Osteocyte (in vitro differentiated cells): ENCODE data around the gene TNIP1. TPM values are rescaled to one million over a fixed set of nuclear protein-coding genes. Genes with fewer than 3 reads are reported as not detected.
A peak's percentile ranks its signal among the peaks of the same experiment; 100 is the strongest.

Experiments used
- DNase-seq: peaks from one replicate; pipeline ENCODE4 v3.0.0; 2021; ENCODE audit warnings: mixed read lengths; ENCODE audit not compliant: unreplicated experiment; ENCODE audit errors: extremely low spot score
- H3K27ac Mint-ChIP-seq: one replicate; pipeline ENCODE4 v1.8.0; 2021; ENCODE audit warnings: mild to moderate bottlenecking, mixed read lengths; ENCODE audit not compliant: unreplicated experiment
- H3K27me3 Mint-ChIP-seq: one replicate; pipeline ENCODE4 v1.8.0; 2021; ENCODE audit warnings: mixed read lengths; ENCODE audit not compliant: unreplicated experiment
- H3K36me3 Mint-ChIP-seq: one replicate; pipeline ENCODE4 v1.8.0; 2021; ENCODE audit warnings: mixed read lengths; ENCODE audit not compliant: unreplicated experiment
- H3K4me1 Mint-ChIP-seq: one replicate; pipeline ENCODE4 v1.8.0; 2021; ENCODE audit warnings: mixed read lengths; ENCODE audit not compliant: unreplicated experiment
- H3K4me3 Mint-ChIP-seq: one replicate; pipeline ENCODE4 v1.8.0; 2021; ENCODE audit warnings: mild to moderate bottlenecking, moderate library complexity, mixed read lengths; ENCODE audit not compliant: unreplicated experiment
- H3K9me3 Mint-ChIP-seq: one replicate; pipeline ENCODE4 v1.8.0; 2021; ENCODE audit warnings: mixed read lengths; ENCODE audit not compliant: unreplicated experiment
- CTCF ChIP-seq: fragments of 200-600 bp; sonication (generic); IDR thresholded peaks from 2 replicates; pipeline ENCODE4 v1.5.0; 2021; ENCODE audit warnings: antibody characterized with exemption, mild to moderate bottlenecking, moderate library complexity
- total RNA-seq: library from RNA; stranded (reverse); gene quantifications from 2 replicates; pipeline ENCODE4 v1.2.1, GENCODE V29; 2021

TNIP1 gene
- total RNA-seq, 1 donor from 2014 or later: 85.5 TPM

GRCh38 chr5:151020304-151021110 is 60.3 kb downstream of the TNIP1 start, which contains the start of gene GPX3:
GPX3 (plus strand) TSS chr5:151020591; CDS start chr5:151020655, 64 bp downstream.
- Mint-ChIP-seq H3K9me3 (no peaks in the 10 kb centered on the region), H3K36me3 (peaks cover 6% of the 10 kb centered on the region), H3K4me3 (peak within 1 kb of the TSS; percentile 70), H3K27me3 (peaks cover 6% of the 10 kb centered on the region), H3K27ac (no peak within 1 kb of the TSS), H3K4me1 (peaks cover 9% of the 10 kb centered on the region)
- no peak for TF ChIP-seq CTCF
- peak; percentile 86 for DNase-seq

GRCh38 chr5:151019331-151019730 is 61.5 kb downstream of the TNIP1 start:
- no peak for DNase-seq
- no peaks in the 10 kb centered on the region for H3K36me3 Mint-ChIP-seq
- peaks cover 9% of the 10 kb centered on the region for H3K4me1 Mint-ChIP-seq
- no peak overlapping the region for H3K27ac Mint-ChIP-seq
- H3K27me3 Mint-ChIP-seq: peaks cover 6% of the 10 kb centered on the region
- H3K9me3 Mint-ChIP-seq: no peaks in the 10 kb centered on the region
- H3K4me3 Mint-ChIP-seq: no peak overlapping the region
- TF ChIP-seq CTCF: no peak

- Mint-ChIP-seq H3K4me1 (peaks cover 9% of the 10 kb centered on the region), H3K36me3 (no peaks in the 10 kb centered on the region), H3K9me3 (no peaks in the 10 kb centered on the region), H3K4me3 (no peak overlapping the region), H3K27me3 (peaks cover 6% of the 10 kb centered on the region), H3K27ac (no peak overlapping the region)
- TF ChIP-seq CTCF: no peak
- DNase-seq: no peak
These were observed 62.0 kb downstream of the TNIP1 start for GRCh38 chr5:151018846-151019245.

- Mint-ChIP-seq H3K27me3 (peaks cover 6% of the 10 kb centered on the region), H3K4me1 (peaks cover 9% of the 10 kb centered on the region), H3K4me3 (no peak overlapping the region), H3K27ac (no peak overlapping the region), H3K36me3 (no peaks in the 10 kb centered on the region), H3K9me3 (no peaks in the 10 kb centered on the region)
- no peak for DNase-seq
- TF ChIP-seq CTCF: no peak
These were observed 62.9 kb downstream of the TNIP1 start for GRCh38 chr5:151017897-151018296.

- H3K4me3 Mint-ChIP-seq: no peak overlapping the region
- no peak for DNase-seq
- no peak for TF ChIP-seq CTCF
- H3K36me3 Mint-ChIP-seq: no peaks in the 10 kb centered on the region
- H3K4me1 Mint-ChIP-seq: peaks cover 9% of the 10 kb centered on the region
- H3K27me3 Mint-ChIP-seq: peaks cover 8% of the 10 kb centered on the region
- H3K27ac Mint-ChIP-seq: no peak overlapping the region
- no peaks in the 10 kb centered on the region for H3K9me3 Mint-ChIP-seq
These were observed 64.1 kb downstream of the TNIP1 start for GRCh38 chr5:151016700-151017099.
